GM18508 (cell line): ENCODE data around the gene PTPRN2.

ENCODE experiments used
- ATAC-seq: cut with Tn5 transposase; IDR thresholded peaks from one replicate; pipeline ENCODE4 v1.9.1; 2021; ENCODE audit warnings: moderate number of reproducible peaks; ENCODE audit not compliant: insufficient read depth, unreplicated experiment

Gene PTPRN2

DNA sequence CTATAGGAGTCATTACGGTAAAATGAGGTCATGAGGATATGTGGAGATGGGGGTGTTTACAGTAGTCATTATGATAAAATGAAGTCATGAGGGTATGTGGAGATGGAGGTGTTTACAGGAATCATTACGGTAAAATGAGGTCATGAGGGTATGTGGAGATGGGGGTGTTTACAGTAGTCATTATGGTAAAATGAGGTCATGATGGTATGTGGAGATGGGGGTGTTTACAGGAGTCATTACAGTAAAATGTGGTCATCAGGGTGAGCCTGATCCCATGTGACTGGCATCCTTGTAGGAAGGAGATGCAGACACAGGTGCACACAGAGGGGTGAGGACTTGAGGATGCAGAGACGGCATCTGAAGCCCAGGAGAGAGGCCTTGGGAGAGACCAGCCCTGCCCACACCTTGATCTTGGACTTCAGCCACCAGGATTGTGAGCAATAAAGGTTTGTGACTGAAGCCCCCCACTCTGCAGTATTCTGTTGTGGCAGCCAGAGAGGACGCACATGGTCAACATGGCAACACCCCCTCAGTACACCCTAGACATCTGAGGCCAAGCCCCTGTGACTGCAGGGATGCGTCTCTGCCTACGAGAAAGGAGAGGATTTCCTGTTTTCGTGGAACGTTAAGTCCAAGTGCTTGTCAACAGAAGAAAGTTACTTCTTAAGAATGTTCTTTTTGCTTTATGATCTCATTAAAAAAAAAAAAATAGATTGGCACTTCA lies 706.4 kb downstream of the PTPRN2 start:
- no peak for ATAC-seq

DNA sequence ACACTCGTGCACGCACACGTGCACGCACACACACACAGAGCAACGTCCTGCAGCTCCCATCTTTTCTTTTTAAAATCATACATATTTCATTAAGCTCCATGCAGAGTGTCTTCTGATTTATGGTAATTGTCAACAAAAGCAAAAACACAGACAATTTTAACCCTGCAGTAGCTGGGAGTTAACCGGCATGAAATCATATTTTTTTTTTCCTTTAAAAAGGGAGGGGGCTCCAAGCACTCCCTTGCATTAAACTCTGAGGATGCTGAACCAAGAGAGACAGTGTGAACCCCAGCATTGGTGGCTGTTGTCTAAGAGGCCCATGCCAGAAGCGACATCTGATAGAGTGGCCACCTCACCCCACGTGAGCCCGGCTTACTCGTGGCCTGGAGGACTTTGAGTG lies 708.2 kb downstream of the PTPRN2 start:
- ATAC-seq, result no peak

DNA sequence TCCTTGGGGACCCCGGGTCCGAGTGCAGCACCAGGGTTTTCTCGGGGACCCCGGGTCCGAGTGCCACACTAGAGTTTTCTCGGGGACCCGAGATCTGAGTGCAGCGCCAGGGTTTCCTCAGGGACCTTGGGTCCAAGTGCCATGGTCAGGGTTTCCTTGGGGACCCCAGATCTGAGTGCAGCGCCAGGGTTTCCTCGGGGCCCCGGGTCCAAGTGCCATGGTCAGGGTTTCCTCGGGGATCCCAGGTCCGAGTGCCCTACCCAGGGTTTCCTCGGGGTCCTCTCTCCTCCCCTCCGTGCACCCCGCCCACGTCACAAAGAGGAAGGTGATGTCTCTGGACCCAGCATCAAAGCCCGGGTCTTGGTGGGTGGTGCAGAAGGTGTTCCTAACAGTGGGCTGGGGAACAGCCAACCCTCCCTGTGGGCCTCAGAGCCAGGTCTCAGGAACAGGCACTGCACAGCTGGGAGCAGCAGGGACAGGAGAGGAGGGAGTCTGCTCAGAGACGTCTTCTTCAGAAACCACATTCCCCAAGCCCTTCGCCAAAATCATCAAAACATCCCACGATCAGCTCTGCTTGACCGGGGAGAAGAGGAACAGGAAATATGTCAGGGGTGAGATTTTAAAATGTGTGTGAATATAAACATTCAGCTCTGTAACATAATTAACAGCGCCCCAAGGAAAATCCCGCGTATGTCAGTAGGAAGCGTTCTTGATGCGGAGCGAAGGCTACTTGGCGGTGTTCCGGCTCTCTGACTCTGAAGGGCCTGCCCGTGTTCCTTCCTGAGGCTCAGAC lies 710.1 kb downstream of the PTPRN2 start:
- no peak for ATAC-seq

DNA sequence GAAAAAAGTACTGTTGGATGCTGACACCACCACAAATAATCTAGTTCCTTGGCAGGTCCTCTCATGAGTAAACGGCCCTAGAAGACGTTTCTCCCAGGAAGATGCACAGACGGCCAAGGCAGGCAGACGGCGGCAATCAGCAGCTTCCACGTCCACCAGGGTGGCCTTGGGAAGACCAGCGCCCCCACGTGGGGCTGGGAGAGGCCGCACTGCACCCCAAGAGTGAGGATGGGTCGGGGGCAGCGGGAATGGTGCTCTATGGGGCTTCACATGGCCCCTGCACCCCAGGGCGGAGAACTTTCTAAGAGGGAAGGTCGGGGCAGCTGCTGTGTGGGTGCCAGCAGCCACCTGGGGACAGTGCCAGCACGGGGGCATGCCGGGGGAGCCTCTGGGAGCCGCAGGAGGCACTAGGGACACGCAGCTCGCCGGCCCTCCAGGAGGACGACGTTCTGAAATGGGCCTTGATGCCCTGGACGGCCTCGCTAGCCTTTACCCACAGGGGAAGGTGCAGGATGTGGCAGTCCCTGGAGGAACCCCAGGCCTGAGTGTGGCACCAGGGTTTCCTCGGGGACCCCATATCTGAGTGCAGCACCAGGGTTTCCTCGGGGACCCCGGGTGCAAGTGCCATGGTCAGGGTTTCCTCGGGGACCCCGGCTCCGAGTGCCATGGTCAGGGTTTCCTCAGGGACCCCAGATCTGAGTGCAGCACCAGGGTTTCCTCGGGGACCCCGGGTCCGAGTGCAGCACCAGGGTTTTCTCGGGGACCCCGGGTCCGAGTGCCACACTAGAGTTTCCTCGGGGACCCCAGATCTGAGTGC lies 710.9 kb downstream of the PTPRN2 start:
- ATAC-seq, result no peak

DNA sequence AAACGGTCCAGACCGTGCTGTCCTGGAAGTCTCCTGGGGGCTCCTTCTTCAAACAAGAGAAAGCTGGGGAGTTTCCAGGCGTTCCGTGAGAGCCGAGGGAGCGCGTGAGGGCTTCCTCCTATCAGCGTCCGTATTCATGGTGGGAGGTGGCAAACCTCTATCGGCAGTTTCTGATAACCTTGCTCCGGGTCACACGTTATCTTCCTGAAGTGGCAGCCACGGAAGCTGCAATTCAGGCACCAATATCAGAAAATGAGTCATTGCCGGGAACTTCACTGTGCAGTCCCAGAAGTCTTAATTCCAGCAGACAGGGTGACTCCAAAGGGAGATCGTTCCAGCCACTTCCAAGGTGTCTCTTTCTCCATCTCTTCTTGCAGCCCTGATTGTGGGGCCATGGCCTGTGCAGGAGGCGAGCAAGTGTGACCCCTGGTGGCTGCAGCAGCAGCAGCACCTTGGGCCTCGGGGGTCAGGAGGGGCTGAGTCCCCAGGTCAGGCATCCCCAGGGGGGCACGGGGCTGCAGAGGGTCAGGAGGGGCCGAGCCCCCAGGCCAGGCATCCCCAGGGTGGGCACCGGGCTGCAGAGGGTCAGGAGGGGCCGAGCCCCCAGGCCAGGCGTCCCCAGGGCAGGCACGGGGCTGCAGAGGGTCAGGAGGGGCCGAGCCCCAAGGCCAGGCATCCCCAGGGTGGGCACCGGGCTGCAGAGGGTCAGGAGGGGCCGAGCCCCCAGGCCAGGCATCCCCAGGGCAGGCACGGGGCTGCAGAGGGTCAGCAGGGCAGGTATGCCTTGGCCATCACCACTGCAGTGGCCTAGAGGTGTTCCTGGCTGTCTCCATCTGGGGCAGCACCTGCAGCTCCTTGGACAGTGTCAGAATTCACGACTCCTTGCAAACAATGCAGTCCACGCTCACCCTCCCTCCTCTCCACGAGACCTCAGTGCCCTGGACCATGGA lies 712.1 kb downstream of the PTPRN2 start:
- no peak for ATAC-seq

DNA sequence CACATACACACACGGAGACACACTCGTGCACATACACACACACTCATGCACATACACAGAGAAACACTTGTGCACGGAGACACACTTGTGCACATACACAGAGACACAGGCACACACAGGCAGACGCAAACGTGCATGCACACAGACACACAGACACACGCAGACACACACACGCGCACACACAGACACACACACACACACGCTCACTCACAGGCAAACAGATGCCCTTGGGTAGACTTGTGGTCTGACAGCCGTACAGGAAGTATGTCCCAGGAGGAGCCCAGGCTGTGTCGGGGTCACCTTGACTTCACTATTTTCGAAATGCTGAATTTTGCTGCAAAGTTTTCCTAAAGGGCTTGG lies 712.8 kb downstream of the PTPRN2 start:
- no peak for ATAC-seq

DNA sequence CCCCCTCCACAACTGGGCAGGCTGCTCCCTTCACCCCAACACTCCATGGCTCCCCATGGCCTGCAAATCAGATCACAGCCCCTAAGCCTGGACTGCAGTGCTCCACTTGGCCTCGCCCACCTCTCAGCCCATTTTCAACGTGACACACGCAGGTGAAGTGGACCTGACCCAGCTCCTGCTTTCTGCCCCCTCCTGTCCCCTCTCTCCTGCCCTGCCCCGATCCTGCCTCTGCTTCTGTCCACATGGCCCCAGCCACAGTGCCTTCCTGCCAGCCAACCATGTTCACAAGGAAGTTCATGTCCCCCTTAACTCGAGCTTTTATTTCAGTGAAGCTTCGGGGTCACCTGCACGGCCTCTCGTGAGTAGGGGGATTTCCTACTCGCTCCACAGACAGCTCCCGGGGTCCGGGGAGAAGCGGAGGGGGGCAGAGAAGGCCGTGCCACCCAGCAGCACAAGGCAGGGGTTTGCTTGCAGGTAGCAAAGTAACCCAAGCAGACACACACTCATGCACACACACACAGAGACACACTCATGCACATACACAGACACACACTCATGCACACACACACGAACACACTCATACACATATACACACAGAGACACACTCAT lies 713.3 kb downstream of the PTPRN2 start:
- no peak for ATAC-seq

DNA sequence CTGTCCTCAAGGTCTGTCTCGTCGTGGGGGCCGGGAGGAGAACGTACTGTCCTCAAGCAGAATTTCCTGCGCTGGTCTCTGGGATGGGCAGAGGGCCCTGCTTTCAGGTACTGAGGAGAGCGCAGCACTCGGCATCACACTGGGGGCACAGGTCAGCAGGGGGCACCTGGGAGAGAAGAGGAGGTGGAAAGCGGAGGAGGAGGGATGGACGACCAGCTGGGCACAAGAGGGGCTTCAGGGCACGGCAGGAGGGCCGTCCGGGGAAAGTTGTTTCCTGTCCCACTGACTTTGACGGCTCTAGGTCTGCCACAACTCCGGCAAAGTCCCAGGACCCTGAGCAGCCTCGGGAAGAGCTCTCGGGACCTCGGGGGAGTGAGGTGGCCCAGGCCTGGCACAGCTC lies 714.0 kb downstream of the PTPRN2 start:
- ATAC-seq, result no peak

DNA sequence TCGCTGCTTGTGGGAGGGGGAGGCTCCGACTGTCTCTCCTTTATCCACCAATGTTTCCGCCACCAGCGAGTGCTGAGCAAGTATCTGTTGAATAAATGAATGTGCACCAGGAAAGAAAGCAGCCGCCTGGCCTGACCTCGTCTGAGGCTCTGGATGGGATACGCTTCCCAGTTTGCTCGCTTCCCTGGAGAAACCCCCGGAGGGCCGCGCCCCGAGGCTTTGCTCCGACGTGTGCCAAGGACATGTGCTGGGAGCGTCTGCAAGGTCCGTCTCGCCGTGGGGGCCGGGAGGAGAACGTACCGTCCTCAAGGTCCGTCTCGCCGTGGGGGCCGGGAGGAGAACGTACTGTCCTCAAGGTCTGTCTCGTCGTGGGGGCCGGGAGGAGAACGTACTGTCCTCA lies 714.4 kb downstream of the PTPRN2 start:
- ATAC-seq, result no peak

DNA sequence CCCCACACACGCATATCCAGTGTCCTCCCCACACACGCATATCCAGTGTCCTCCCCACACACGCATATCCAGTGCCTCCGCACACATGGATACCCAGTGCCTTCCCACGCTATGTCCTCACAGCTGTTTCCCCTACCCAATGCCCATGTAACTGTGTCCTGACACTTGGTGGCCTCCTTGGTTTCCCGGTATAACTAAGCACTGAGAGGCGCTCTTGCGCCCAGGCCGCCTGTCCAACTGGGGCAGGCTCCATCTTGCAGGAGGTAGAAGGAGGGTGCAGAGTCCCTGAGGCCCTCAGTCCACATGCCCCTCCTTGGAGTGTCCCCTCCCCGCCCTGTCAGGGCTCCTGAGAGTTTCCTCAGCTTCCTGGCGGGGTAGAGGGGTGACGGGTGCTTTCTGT lies 715.2 kb downstream of the PTPRN2 start:
- ATAC-seq, result no peak

DNA sequence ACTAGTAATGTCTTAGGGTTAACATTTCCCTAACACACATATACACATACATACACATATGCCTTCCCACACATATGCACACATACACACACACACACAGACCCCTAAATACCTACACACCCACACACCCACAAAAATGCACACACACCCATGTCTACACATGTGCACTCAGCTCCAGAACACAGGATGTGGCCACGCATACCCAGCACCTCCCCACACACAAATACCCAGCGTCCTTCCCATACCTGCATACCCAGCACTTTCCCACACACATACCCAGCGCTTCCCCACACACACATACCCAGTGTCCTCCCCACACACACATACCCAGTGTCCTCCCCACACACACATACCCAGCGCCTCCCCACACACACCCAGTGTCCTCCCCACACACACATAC lies 715.9 kb downstream of the PTPRN2 start:
- no peak for ATAC-seq

DNA sequence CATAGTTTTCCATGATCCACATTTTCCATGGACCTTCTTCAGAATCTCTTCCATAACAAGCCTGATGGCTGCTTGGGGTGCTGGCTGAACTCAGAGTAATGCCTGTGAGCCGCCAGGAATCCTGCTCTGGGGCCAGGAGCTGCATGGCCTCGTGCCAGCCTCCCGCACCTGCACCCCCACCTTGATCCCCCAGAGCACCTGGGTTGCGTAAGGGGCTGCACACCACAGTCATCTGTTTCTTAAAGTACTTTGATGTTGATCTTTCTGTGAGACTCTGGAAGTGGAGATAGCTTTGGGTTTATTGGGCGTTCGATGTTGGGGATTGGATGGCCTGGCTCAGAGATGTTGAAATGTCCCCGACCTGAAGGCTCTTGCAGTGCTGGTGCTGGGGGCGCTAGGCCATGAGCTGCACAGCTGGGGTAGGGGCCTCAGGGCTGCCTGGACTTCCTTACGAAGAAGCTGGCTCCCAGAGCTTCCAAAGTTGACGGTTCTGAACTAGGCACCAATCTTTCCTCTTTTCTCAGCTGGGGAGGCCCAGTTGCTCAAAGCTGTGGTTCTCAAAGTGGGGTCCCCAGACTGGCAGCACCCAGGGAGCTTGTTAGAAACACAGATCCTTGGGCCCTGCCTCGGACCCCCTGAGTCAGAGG lies 716.9 kb downstream of the PTPRN2 start:
- ATAC-seq, result no peak

DNA sequence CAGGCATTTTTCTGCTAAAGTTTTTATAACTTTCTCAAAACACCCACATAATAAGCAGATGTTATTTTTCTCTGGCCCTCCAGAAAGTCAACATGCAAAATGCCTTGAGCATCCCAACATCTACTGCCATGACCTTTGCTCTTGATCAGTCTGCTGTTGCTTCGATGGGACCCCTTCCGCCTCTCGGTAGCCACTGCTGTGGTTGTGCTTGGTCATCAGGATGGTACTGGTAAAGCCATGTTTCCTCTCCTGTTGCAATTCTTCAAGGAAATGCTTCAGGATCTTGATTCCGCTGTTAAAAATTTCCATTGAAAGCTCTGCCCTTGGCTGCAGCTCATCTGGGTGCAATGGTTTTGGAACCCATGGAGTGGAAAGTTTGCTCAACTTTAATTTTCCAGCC lies 717.8 kb downstream of the PTPRN2 start:
- ATAC-seq, result no peak

DNA sequence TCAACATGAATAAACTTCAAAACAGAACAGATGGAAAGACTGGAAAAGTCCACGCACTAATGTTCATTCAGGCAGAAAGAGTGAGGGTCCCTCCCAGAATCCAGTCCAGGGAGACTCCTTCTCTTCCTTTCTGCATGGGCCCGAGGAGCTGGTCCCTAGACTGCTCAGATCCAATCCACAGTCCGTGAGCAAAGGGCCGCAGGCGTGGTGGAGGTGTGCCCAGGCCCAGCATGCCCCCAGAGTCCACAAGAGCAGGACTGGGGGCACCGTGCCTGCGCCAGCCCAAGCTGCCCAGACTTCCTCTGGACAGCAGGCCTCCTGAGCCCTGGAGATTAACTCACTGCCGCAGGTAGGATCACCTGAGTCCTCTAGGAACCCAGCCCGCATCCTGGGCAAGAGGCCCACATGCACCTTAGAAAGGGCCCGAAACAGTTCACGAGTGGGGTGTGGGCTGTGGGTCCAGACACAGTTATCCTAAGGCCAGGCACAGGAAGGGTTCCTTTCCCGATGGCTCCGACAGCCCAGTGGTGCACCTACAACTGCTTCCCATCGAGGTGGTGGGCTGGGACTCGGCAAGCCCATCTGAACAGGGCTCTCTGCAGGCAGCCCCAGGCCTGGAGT lies 719.8 kb downstream of the PTPRN2 start:
- no peak for ATAC-seq

DNA sequence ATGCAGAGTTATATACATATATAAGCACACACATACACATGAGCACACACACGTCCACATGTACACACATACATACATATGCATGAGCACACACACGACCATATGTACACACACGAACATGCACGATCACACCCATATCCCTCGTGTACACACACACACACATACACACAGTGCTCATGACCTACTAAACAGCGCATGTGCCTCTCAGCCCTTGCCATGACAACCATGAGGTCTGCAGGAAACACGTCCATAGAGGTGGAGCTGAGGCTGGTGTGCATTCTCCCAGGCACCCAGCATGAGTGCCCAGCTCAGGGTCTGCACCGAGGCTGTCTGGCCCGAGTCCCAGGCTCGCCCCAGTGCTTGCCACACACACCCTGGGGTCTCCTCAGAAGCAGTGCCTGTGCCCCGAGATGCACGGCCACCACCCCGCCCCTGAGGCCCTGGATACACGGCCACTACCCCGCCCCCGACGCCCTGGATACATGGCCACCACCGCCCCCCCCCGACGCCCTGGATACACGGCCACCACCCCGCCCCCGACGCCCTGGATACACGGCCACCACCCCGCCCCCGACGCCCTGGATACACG lies 721.2 kb downstream of the PTPRN2 start:
- no peak for ATAC-seq

DNA sequence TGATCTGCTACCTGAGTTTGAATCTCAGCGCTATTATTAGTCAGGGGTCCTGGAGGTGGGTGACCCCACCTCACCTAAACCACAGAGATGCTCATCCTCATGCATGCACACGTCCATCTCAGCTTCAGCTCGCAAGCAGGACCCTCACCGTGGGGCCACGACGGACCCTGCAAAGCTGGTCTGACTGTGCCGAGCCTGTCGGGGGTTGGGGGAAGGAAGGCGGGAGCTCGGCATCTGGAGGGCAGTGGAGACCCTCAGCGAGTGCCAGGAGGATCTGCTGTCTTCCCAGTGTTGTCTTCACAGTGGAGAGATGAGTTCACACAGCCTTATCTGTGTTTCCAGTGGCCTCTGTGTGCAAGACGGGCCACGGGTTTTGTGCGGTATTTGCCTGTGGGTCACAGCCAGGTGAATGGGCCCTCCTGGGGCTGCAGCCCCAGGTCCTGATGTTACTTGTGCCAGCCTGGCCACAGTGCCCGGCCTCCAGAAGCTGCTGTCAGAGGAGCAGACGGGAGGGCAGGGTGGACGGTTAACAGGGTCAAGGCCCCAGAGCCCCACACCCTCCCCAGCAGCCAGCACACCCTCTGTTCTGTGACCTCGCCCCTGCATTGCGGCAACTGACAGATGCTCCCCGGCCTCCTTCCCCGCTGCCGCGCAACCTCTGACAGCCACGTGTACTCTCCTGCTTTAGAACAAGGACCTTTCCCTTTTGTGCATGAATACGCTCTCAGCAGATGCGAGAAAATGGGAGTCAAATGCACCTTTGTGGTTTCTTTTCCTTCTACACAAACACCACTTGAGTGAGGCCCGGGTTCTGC lies 722.1 kb downstream of the PTPRN2 start:
- no peak for ATAC-seq

DNA sequence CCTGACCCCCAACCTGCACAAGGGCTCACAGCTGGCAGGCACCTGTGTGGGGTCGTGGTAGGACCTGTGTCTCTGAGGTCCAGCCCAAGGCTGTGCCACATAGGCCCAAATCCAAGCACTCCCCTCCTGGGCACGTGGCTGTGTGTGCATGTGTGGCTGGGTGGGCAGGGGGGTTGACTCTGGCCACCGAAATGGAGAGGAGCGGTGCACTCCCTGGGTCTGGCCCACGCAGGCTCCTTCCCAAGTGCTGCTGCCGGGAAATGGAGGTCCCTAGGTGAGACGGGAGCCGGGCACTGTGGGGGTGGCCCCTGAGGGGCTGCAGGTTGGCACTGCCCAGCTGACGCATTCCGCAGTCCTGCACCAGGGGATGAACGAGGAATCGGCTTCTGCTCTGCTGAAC lies 722.7 kb downstream of the PTPRN2 start:
- ATAC-seq, result no peak
